T-helper 2 cell treated with Interferon-gamma antibody and Interleukin-4, amounts not matched to agents 100 ng/mL and 5 ng/mL, for 36 hours (primary cell): Measurements from ENCODE around the gene NRP2. TPM values are rescaled to one million over a fixed set of nuclear protein-coding genes. Genes with fewer than 3 reads are reported as not detected.

Source experiments
- intact Hi-C: fragments of 100-400 bp; cut with micrococcal nuclease; formaldehyde crosslinking; loops from one replicate; pipeline ENCODE4 v1.15.1; 2023
- total RNA-seq: library from RNA; stranded (reverse); gene quantifications from 2 replicates; pipeline ENCODE4 v1.2.3, GENCODE V29; 2022

NRP2 gene
- total RNA-seq, 1 donor from 2014 or later = 47.0 TPM

GRCh38 chr2:205659922-205660321 lies 22.4 kb upstream of the NRP2 start:
- intact Hi-C loops = no loop called here

GRCh38 chr2:205660521-205661124 lies 21.7 kb upstream of the NRP2 start:
- intact Hi-C loops = no loop called here

- intact Hi-C loops = no loop called here
These were observed 21.0 kb upstream of the NRP2 start for GRCh38 chr2:205661281-205661680.

- intact Hi-C loops = no loop called here
These were observed 19.9 kb upstream of the NRP2 start for GRCh38 chr2:205662206-205662965.

- intact Hi-C loops = no loop called here
These were observed 16.5 kb upstream of the NRP2 start for GRCh38 chr2:205665791-205666190.

DNA sequence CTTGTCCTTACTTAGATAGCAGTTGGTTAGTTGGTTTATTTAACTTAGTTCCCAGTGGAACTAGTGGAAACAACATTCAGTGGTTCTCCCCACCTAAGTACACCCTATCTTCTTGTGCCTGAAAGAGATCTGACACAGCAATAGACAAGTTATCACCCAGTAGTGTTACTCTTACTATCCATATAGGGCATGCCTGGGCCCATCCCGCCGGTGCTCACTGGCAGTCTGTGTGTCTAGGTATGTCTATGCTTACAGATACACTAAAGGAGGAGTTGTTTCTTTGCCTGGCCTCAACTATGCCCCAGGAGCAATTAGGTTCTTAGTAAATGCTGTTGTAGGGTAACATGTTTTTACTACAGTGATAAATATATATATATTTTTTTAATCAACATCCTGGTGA lies 12.0 kb upstream of the NRP2 start:
- intact Hi-C loops = no loop called here

DNA sequence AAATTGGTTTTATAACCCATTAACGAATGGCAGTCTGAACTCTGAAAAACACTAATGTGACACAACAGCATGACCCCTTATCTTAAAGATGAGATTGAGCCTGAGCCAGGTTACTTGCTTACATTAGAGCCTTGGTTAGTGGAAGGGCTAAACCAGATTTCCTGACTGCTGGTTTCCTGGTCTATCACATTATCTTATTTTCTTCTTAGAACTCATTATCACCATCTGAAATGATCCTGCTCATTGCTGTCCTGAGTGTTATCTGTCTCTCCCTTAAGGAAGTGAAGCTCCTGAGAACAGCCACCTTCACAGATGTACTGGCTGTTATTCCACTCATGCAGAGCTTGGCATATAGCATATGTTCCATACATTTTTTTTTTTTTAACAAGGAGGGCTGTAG lies 9.0 kb upstream of the NRP2 start:
- intact Hi-C loops = no loop called here

DNA sequence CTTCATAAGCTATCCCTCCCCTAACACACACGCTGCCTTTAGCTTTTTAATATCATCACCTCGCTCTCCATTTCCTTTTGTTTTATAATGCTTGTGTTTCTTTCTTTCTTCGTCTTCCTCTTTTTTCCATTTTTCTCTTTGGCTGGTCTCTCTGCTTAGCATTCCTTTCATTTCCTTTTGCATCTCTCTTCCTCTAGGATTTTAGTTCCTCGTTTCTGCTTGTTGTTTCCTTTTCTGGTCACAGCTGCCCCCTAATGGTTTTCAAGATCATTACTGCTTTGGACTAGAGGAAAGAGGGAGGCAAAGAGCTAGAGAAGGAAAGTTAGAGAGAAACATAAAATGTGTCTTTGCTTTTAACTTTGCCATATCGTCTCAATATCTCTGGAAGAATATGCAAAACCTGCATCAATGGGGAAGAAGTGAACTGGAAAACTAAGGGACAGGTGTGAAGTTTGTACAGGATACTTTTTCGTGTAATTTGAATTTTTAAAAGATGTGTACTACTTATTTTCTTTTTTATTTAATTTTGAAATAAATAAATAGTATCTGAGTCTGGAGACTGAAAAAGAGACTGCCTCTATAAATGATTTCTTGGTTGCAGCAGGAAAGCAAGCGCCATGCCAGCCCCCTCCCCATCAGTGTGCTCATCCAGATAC lies 6.3 kb upstream of the NRP2 start:
- intact Hi-C loops = loop anchor here (1.0 kb wide), 1 partner anchor 1351 kb away; no protein-coding TSS in a partner anchor

- intact Hi-C loops = no loop called here
These were observed 3.7 kb upstream of the NRP2 start for GRCh38 chr2:205678541-205679142.

DNA sequence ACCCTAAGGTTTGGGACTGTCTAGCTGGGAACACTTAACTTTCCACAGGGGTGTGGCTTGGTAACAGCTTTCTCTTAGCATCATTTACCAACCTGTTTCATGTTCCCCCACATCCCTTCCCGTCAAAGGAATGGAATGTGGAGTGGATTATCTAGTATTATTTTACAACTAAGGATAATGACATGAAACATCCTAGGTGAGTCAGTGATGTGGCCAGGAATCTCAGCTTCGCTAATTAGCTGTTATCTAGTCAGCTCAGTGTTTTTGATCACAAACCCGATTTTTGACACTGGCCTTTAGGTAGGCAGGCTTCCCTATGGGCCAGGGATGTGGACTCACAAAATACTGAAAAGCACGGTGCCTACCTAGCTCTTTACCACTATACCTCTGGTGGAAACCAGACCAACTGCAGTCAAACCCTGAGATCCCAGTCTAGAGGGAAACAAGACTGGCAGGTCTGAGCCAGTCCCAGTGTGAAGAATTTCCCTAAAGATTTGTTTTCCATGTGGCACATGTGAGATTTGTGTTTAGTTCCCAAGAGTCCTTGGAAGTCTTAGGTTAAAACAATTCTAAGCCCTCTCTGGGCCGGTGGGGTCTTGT lies 2.8 kb upstream of the NRP2 start:
- intact Hi-C loops = loop anchor here (1.0 to 10.0 kb wide), 8 partner anchors 67 to 1572 kb away; no protein-coding TSS in a partner anchor

- intact Hi-C loops = loop anchor here (1.0 to 10.0 kb wide), 8 partner anchors 68 to 1573 kb away; no protein-coding TSS in a partner anchor
These were observed 2.2 kb upstream of the NRP2 start for GRCh38 chr2:205680067-205680466.

GRCh38 chr2:205680903-205681302 lies 1.4 kb upstream of the NRP2 start:
- intact Hi-C loops = loop anchor here (1.0 to 10.0 kb wide), 8 partner anchors 69 to 1574 kb away; no protein-coding TSS in a partner anchor

DNA sequence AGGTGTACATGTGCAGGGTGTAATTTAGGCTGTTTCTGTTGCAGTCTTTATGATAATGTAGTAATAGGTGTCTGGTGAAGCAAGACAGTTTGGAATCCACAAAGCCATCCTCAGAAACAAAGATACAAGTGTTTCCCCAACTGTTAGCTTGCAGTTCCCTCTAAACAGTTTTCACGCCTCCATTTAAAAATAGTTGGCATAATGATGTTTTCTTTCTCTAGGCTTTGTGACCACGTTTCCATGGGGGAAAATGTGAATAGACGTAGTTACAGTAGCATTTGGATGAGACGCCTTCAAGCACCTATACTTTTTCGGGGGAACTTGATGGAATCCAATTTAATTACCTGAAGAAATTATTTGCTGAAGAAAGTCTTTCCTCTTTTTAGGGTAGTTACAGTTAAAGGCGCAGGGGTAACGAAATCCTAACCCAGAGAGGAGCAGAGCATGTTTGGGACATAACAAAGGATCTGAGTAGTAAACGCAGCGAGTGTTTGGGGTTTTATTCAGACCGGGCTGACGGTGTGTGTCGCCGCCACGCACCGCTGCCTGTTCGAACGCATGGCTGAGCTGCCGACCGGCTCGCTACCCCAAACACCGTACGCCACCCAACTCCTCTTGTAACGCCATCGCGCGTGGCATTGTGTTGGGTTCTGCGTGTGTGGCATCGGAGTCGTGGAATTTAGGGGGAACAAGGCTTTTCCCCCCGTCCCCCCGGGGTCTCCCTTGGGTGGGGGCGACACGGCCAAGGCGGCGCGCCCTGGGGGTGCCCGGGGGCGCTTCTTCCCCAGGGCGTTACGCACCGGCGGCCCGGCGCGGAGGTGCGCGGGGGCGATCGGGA lies 681 bp upstream of the NRP2 start:
- intact Hi-C loops = loop anchor here (5.0 to 10.0 kb wide), 5 partner anchors 69 to 1574 kb away; no protein-coding TSS in a partner anchor

GRCh38 chr2:205682971-205683501 lies 735 bp downstream of the NRP2 start:
- intact Hi-C loops = loop anchor here (5.0 to 10.0 kb wide), 5 partner anchors 71 to 1576 kb away; no protein-coding TSS in a partner anchor

DNA sequence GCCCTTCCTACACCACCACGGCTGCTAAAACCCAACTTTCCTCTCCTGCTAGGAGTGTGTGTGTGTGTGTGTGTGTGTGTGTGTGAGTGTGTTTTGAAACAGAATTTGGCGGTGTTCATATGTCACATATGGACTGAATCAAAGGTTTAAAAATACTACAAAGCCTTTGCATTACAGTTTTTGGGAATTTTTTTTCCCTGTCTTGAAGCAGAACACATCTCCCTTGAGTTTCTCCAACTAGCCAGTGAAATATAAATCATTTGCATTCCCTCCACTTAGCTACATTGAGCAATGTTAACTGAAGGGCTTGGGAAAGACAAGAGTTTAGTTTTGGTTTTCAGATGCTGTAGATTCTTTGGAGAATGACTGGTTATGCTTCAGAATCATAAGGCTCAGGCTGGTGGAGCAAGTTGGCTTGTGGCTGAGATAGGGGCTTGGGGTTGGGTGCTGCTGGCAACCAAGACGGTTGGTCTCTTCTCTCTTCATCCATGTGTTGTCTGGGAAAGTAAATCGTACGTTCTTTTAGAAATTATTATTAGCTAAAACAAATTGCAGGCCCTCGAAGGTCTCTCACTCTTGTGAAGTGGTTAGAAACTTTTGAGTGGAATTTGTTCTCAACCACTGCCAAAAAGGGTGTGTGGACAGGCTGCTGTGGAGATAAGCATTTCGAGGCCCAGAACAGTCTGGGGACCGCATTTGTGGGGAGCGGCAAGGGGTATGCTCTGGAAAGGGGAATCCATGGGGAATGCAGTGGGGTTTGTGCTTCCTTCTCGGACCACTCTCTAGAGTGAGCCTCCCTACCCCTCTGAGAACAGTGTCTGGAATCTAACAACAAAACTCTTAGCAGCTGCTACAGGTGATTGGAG lies 1.4 kb downstream of the NRP2 start:
- intact Hi-C loops = loop anchor here (5.0 to 10.0 kb wide), 5 partner anchors 71 to 1576 kb away; no protein-coding TSS in a partner anchor

- intact Hi-C loops = loop anchor here (5.0 to 10.0 kb wide), 5 partner anchors 73 to 1578 kb away; no protein-coding TSS in a partner anchor
These were observed 2.6 kb downstream of the NRP2 start for GRCh38 chr2:205684871-205685313.

DNA sequence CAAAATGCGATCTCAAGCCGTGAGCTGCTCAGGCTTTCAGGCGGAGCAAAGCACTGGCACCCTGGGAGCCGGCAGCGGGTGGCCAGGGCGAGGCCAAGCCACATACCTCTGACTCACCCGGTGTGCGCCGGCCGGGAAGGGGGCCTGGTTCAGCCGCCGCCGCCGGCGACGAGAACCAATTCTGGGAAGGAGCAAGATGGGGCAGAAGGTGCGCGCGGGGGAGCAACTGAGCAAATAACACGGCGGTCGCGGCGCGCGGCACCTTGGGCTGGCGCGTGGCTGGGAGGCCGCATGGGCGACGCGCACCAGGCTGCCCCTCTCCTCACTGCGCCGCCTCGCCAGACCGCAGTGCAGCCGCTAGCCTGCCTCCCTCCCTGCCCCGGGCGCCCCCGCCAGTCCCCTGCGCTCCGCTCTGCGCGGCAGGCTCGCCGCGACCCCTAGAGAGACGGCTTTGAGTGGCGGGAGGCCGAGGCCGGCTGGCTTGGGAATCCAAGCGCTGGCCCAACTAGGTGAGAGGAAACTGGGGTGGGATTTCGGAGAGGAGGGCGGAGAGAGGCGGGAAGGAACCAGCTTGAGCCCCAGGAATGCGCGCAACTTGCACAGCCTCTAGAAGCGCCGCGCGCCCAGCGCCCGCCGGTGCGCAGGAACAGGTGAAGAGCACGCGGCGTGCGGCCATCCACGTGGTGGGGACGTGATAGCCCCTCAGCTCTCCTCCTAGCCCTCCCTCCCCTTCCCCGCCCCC lies 3.2 kb downstream of the NRP2 start:
- intact Hi-C loops = loop anchor here (10.0 kb wide), 1 partner anchor 611 kb away; no protein-coding TSS in a partner anchor
